Measurements from ENCODE around the gene ESR1.
"Not testable (repeated sequence)": the region's sequence is repeated elsewhere in the genome, so short reads cannot be mapped to it uniquely, and the experiment has no call there.

The ESR1 gene

DNA sequence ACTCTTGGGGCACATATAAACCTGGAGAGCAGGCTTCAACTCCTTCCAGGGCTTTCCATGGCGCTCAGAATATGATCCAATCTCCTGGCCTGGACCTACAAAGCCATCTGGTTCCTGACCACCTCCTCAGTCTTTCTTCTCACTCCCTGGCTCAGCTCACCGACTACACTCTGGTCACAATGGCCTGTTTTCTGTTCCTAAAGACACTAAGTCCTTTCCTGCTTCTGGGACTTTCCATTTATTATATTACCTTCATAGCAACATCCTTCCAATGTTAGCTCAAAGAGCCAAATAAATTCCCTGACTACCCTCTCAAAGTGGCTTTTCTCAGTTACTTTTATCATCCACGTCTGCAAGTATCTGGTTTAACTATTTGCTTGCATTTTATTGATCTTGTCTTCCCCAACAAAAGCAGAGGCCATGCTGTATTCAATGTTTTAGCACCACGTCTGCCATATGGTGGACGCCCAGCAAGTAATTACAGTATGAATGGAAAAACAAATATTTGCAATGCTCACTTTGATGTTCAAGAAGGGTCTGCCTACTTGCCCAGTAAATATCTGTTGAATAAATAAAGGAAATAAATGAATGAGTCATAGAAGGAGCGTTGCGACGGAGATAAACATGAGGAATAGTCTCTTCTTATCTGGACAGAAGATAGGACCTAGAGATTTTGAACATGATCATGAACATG lies 328.4 kb downstream of the ESR1 start:
- DNase-seq (ENCODE audit: low read depth): no peak

DNA sequence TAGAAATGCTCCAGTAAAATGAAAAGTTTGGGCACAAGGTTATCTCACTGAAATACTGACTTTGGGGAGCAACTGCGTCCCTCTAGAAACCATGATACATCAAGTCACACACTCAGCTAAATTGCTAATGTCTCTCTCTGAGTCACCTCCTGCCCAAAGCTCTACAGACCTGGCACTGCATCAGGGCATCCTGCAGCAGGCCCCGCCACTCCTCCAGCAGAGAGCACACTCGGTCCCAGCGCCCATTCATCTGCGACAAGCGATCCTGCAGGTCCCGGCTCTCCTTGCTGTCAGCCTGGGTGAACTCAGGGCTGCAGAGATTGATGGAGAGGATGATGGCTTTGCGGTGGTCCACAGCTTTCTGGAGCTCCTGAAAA lies 329.0 kb downstream of the ESR1 start:
- no peak for DNase-seq (ENCODE audit: low read depth)

DNA sequence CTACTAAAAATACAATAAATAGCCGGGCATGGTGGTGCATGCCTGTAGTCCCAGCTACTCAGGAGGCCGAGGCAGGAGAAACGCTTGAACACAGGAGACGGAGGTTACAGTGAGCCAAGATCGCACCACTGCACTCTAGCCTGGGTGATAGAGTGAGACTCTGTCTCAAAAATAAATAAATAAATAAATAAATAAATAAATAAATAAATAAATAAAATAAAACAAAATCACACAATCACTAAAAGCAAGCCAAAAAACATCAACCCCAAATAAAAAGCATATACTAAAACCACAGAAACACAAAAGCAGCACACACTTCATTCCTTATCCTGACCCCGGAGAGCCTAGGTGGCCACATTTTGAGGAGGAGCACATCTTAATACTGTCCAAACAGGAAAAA lies 330.9 kb downstream of the ESR1 start:
- DNase-seq (ENCODE audit: low read depth): not testable (repeated sequence)

- DNase-seq (ENCODE audit: low read depth): no peak
Measured at GRCh38 chr6:152142105-152142504, 334.6 kb downstream of the ESR1 start.

DNA sequence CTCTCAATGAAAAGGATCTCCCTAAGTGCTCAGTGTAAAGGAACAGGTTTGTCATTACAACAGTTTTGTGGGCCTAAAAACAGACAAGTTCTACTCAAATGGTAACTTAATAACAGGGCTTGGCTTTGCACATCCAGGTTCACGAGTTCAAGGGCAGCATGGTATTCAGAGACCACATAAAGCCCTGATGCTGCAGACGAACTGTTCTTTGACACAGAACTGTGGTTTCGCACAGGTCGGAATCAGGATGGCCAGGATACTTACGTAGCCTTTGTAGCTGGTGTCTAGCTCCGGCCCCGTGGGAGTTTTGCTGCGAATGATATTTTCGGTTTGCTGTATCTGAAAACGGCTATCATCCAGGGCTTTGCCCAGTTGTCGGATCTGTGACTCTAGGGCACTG lies 335.9 kb downstream of the ESR1 start:
- no peak for DNase-seq (ENCODE audit: low read depth)

DNA sequence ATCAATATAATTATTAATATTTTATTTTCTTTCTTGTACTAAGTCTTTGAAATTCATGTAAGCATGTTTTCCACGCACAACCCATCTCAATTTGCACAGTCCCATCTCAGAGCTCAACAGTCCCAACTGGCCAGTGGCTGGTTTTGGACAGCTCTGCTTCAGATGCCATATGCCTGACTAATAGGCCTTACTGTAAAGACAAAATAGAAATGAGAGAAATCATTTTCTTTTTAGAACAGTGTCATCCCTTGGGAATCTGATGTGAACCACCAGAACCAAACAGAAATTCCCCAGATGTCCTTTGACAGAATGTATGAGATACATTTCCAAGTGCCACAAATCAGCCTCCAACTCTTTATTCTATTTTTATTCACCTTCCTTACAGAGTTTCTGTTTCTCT lies 338.9 kb downstream of the ESR1 start:
- no peak for DNase-seq (ENCODE audit: low read depth)

GRCh38 chr6:152147269-152147668 lies 339.8 kb downstream of the ESR1 start:
- no peak for DNase-seq (ENCODE audit: low read depth)

GRCh38 chr6:152148412-152148811 lies 340.9 kb downstream of the ESR1 start:
- DNase-seq (ENCODE audit: low read depth): no peak

DNA sequence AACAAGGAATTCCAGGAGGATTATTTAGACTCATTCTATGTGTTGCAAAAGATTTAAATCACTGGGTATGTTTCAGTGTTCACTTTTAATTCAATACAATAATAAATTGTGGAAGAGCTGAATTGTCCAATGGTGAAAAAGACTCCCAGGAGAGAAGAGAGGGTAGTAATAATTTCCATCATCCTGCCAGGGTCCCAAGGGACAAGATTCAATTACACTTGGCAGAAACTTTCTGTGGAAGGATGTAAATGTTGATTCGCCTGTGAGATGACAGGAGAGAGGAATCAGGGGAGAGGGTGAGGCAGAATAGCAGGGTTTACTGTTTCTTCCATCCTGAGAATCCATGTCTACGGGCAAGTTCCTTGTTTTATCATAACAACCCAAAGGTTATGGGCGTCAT lies 342.7 kb downstream of the ESR1 start:
- DNase-seq (ENCODE audit: low read depth): no peak

DNA sequence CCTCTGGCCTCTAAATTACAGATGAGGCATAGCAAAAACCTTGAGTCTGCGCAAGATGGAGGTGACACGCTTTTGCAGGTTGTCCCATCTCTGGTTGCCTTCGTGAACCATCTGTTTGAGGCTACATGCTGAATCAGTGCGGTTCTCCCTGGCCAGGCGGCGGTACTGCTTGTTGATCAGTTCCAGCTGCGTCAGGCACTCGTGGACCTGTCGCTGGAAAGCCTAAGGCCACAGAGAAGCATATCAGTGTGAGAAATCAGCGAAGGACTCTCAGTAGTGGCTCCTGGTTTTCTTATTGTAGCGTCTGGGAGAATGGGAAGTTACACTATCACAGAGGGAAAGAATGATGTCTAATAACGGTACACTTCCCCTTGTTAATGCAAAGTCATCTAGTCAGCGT lies 344.4 kb downstream of the ESR1 start:
- no peak for DNase-seq (ENCODE audit: low read depth)

GRCh38 chr6:152154559-152155356 lies 347.3 kb downstream of the ESR1 start:
- DNase-seq (ENCODE audit: low read depth): no peak

- no peak for DNase-seq (ENCODE audit: low read depth)
Measured at GRCh38 chr6:152155792-152156191, 348.3 kb downstream of the ESR1 start.

- no peak for DNase-seq (ENCODE audit: low read depth)
Measured at GRCh38 chr6:152160346-152160745, 352.9 kb downstream of the ESR1 start.

DNA sequence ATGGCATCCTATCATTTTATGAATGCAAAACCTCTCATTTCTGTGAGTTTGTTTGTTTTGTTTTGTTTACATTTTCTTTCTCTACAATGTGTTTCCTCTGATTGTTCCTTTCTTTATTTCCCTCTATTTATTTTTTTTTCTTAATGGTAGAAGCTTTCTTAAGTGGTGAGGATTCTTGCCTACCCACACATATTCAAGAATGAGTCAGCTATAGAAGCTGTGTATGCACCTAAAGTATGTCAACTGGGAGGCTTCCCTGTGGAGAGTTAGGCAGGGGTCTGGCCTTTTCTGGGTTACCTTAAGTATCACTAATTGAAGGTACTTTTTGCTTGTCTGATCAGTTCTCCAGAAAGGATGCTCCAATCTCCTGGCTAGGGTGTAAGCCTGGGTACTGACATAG lies 354.0 kb downstream of the ESR1 start:
- DNase-seq (ENCODE audit: low read depth): no peak

DNA sequence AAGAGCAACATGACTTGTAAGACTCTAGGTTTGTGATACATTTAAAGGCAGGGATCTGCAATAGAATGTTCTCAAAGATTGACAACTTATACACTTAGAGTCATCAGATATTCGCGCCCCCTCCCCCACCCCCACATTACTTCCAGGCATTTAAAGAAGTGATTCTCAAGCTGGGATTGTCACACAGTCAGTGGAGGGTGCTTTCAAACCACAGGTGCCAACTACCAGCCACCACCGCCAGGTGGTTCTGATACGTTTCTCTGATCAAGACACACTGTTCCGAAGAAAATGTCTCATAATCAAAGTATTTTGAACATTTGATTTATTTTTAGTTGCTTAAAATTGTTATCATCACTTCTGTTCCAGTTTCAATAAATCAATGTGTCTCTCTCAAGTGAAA lies 357.5 kb downstream of the ESR1 start:
- no peak for DNase-seq (ENCODE audit: low read depth)

DNA sequence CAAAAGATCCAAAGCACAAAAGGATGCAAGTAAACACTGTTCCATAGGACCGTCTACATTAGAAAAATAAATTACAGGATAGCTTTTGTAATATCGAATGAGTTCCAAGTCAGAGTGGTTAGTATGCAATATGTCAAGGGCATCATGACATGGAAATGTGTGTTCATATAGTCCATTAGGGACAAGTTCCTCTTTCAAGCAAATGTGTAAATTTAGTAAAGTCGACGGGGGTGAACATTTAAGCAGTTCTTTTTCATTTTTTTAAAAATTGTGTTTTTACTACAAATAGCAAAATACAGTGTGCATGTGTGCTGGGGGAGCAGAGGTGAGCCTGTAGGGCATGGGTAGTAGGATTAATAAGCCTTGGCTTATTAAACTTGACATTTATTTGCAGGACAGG lies 359.0 kb downstream of the ESR1 start:
- no peak for DNase-seq (ENCODE audit: low read depth)

DNA sequence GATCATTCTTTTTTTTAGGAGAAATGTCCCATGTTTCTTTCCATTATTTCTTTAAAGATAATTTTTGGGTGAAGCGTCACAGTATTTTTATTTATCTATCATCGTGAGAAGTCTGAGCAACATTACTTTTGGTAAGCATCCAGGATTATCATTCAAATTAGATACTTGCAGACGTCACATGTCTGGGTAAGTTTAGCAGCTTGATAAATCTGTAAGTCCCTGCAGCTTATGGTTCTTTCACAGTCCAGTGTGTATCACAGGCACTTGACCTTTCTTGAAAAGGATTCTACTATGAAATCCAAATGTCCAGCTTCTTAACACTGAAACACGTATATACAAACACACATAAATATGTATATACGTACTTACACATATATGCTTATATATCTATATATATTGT lies 359.4 kb downstream of the ESR1 start:
- DNase-seq (ENCODE audit: low read depth): no peak

DNA sequence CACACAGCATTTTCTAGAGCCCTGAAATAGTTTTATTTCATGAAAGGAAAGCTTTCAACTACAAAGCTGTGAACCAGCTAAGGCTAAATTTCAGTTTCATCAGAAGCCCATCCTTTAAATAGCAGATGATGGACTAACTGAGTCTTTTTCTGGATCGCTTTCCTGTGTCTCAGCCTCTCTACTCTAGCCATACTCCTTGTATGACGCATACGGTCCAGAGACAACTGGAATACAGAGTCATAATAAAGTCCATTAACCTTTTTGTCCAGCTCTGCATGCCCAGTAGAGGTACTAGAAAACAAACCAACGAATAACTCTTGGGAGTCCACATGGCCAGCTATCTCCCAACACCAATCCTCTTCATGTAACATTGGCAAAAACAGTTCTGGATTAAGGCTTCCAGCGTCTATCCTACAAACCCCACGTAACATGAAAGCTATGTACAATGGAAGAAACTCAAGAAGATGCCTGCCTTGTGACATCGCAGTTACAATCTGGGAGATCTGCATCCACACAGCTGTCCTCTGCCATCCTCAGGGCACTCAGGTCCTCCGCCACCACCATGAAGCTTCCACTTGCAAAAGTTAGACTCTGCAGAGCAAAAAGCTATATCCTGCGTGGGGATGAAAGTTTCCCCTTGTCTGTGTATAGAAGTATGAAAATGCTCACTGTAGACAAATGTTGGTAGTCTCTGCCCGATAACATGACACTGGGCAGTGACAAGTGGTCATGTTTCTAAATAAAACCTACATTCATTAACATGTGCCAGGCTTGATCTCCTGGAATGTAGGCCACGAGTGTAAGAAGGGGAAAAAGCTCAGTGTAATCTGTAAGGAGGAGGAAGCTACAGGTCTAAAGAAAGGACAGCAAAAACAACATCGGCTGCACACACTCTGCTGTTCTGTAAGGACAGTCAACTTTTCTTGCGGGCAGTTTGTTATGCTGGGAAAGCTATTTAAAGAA lies 360.4 kb downstream of the ESR1 start:
- DNase-seq (ENCODE audit: low read depth): no peak

DNA sequence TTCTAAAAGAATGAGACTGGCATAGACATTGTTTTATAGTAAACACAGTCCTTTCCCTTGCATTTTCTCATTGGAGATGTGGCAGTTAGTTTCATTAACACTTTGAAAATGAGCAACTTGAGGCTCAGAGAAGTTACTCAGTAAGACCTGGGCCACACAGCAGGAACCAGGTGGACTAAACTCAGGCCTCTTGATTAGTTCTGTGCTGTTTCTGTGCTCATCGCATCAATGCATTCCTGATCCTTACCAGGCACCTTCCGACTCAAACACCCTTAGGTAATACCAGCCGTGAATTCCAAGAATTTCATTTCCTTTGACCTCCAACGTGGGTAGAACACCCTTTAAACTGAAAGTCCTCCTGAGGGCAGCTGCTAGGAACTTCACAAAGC lies 362.8 kb downstream of the ESR1 start:
- DNase-seq (ENCODE audit: low read depth): no peak

DNA sequence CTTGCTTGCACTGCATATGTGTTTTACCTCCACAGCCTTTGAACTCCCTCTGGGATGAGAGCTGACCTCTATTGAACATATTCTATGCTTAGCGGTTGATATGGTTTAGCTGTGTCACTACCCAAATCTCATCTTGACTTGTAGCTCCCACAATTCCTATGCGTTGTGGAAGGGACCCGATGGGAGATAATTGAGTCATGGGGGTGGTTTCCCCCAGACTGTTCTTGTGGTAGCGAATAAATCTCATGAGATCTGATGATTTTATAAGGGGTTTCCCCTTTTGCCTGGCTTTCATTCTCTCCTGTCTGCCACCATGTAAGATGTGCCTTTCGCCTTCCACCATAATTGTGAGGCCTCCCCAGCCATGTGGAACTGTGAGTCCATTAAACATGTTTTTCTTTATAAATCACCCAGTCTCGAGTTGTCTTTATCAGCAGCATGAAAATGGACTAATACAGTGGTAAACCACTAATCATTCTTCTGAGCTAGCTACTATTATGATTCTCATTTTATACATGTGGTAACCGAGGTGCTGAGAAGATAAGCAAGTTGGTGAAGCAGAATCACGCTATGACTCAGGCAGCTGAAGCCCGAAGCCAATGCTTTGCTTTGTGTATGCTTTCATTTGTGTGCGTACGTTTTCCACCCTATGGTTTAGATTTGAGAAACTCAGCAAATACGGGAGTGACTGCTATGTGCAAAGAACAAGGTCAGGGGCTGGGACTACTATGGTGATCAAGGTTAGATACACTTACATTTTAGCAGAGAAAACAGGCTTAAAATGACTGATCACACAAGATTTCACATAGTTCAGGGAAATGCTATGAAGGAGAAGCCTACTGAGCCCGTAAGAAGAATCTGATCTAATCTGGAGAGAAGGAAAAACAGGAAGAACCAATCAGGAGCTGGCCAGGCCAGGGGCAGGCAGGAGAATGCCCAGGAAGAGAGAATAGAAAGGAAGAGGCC lies 363.5 kb downstream of the ESR1 start:
- DNase-seq (ENCODE audit: low read depth): peak; percentile 48

DNA sequence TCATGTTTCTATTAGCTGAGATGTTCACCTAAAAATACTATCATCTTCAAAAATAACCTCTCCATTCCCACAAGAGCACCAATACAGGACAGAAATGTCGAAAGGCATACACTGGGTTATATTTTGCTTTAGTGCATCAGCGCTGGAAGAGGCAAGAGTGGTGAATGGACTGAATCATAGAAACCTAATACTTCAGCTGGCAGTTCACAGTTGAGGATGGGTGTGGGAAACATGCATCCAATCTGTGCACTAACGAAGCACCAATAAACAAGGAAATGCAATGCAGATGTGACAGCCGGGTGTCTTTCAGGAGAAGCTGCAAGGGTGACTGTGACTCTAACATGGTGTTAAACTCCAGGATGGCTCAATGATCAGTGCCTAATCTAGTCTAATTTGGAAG lies 365.8 kb downstream of the ESR1 start:
- no peak for DNase-seq (ENCODE audit: low read depth)

- no peak for DNase-seq (ENCODE audit: low read depth)
Measured at GRCh38 chr6:152173957-152174356, 366.5 kb downstream of the ESR1 start.
